Transverse colon (tissue), 4 donors: ENCODE measurements around the gene ACTR1A. TPM values are rescaled to one million over a fixed set of nuclear protein-coding genes. Genes with fewer than 3 reads are reported as not detected.

Experiments
- DNase-seq: peaks from one replicate; pipeline ENCODE4 v3.0.0-alpha.2; 2019
- H3K27ac ChIP-seq, 4 donors: fragments of 200-600 bp; sonication (generic); 2 replicates each; pipeline ENCODE4 v1.5.1; 2016 to 2018; ENCODE audit warnings: inconsistent platforms in 4 of 4
- H3K27me3 ChIP-seq: fragments of 200-600 bp; sonication (generic); 2 replicates; pipeline ENCODE4 v1.5.1; 2017; ENCODE audit warnings: inconsistent platforms
- H3K36me3 ChIP-seq, 4 donors: fragments of 200-600 bp; sonication (generic); 2 replicates each; pipeline ENCODE4 v1.5.1; 2017 to 2019; ENCODE audit warnings: inconsistent platforms in 4 of 4
- H3K4me1 ChIP-seq, 4 donors: fragments of 200-600 bp; sonication (generic); 2 replicates each; pipeline ENCODE4 v1.5.1; 2017 to 2020; ENCODE audit warnings: inconsistent platforms in 4 of 4
- H3K4me3 ChIP-seq, 4 donors: fragments of 200-600 bp; sonication (generic); 1 replicate in 1 of 4; 2 replicates in 3 of 4; pipeline versions ENCODE4 v1.5.1 to v1.6.1; 2017 to 2019; ENCODE audit warnings: inconsistent platforms in 4 of 4
- H3K9me3 ChIP-seq, 2 donors: fragments of 200-600 bp; sonication (generic); 2 replicates each; pipeline ENCODE4 v1.5.1; 2017 to 2019; ENCODE audit warnings: inconsistent platforms in 2 of 2
- EP300 ChIP-seq: sonication (generic); formaldehyde crosslinking; IDR thresholded peaks from one replicate; pipeline ENCODE4 v1.6.1; 2017; ENCODE audit warnings: antibody characterized with exemption, low read depth
- POLR2A ChIP-seq: fragments of 450-650 bp; IDR thresholded peaks from one replicate; pipeline ENCODE4 v1.6.1; 2016; ENCODE audit warnings: antibody characterized with exemption, mild to moderate bottlenecking, moderate library complexity
- POLR2AphosphoS5 ChIP-seq, 3 donors: sonication (generic); formaldehyde crosslinking; IDR thresholded peaks; one replicate each; pipeline ENCODE4 v1.6.1; 2016; ENCODE audit warnings: antibody characterized with exemption in 3 of 3
- WGBS, 2 donors: methylation state at CpG; one replicate each; pipeline ENCODE4 v1.1.5; 2018; ENCODE audit warnings: low coverage in 1 of 2; 5-methylcytosine and 5-hydroxymethylcytosine counted together
- in situ Hi-C, 4 donors: fragments of 200-750 bp; cut with MboI; loops; one replicate each; pipeline versions ENCODE4 v1.15.0 to v1.15.1; 2017; ENCODE audit warnings: low sequenced_read_pairs in 3 of 4, low pct_ligation_motif_present in 1 of 4, low pct_unique_long_range_greater_than_20kb in 1 of 4
- intact Hi-C: fragments of 100-400 bp; cut with DNase I; formaldehyde crosslinking; loops from one replicate; pipeline ENCODE4 v1.15.1; 2023; ENCODE audit warnings: low total_unique reads
- total RNA-seq, 4 donors: library from RNA; depleted of rRNA; stranded (reverse); fragments of >200 nt; gene quantifications; one replicate each; pipeline ENCODE4 v1.1.0, GENCODE V29; 2016
- TF ChIP-seq, protein P1 (sequence below), 5 experiments: fragments of 200-600 bp in 3 of 5; fragments of 450-650 bp in 2 of 5; sonication (generic) in 3 of 5; IDR thresholded peaks; 1 replicate in 2 of 5; 2 replicates in 3 of 5; pipeline ENCODE4 v1.5.1; 2016 to 2017; ENCODE audit warnings: antibody characterized with exemption in 5 of 5, inconsistent platforms in 3 of 5, mild to moderate bottlenecking in 2 of 5, moderate library complexity in 1 of 5

The ACTR1A gene
- total RNA-seq = 10 to 100 TPM; 49.7 to 90.8 (median 79.4) TPM

DNA sequence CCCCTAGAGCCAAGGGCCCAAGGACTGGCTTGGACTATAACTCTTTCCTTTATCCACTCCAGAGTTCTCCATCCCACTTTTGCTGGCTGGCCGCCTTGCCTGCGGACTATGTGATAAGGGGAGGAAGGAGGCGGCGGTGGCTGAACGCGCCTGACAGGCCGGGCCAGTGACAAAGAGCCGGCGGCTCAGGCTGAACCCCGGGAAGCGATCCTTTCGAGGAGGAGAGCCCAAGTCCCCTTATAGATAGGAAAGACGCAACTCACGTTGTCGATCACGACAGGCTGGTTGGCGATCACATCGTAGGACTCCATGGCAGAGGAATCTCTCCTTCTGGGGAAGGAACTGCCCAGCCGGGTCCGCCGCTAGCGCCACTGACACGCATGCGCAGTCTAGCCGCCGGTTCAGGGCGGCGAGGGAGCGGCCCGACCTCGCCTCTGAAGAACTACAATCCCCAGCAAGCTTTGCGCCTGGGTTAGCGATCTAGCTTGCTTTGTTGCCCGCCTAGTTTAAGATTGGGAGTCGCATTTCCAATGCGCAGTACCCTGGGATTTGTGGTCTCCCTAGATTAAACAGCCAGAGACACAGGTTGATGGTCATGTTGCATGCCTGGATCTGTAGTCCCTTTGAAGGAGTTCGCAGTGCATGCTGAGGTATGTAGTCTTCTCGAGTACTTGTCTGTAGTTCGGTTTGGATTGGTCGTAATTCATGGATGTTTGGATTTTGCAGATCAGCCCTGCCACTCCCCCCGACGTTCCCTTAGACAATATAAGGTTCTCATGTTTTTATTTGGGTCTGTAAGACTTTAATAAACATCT is at the start of gene ACTR1A:
TSS of gene ACTR1A (minus strand) at position 376 of the 815 bp plus-strand sequence. CDS start at position 311, 65 bp downstream.
- in situ Hi-C loops (no loop called here), intact Hi-C loops (loop anchor here (2.0 kb wide), 1 partner anchor 220 kb away; no protein-coding TSS in a partner anchor)
- peak within 1 kb of the TSS; percentile 73 to 100 (median 92) for H3K4me3 ChIP-seq
- peak within 1 kb of the TSS; percentile 93 to 99 (median 95) for H3K27ac ChIP-seq
- H3K27me3 ChIP-seq = no peaks in the 10 kb centered on the region
- WGBS, 2 donors = 0 to 1% methylated on average over 7 to 42 of the region's 42 CpGs
- H3K9me3 ChIP-seq = no peaks in the 10 kb centered on the region
- no peaks in the 10 kb centered on the region for H3K36me3 ChIP-seq
- DNase-seq = peak; percentile 97
- peaks cover 10 to 62% (median 39%) of the 10 kb centered on the region in 4 donors for H3K4me1 ChIP-seq
- TF ChIP-seq POLR2AphosphoS5 (IDR thresholded peaks at IDR 0.05) (peak; percentile 84 to 95 (median 90)), POLR2A (peak; percentile 76), EP300 (no peak)
- TF ChIP-seq, protein P1, sequence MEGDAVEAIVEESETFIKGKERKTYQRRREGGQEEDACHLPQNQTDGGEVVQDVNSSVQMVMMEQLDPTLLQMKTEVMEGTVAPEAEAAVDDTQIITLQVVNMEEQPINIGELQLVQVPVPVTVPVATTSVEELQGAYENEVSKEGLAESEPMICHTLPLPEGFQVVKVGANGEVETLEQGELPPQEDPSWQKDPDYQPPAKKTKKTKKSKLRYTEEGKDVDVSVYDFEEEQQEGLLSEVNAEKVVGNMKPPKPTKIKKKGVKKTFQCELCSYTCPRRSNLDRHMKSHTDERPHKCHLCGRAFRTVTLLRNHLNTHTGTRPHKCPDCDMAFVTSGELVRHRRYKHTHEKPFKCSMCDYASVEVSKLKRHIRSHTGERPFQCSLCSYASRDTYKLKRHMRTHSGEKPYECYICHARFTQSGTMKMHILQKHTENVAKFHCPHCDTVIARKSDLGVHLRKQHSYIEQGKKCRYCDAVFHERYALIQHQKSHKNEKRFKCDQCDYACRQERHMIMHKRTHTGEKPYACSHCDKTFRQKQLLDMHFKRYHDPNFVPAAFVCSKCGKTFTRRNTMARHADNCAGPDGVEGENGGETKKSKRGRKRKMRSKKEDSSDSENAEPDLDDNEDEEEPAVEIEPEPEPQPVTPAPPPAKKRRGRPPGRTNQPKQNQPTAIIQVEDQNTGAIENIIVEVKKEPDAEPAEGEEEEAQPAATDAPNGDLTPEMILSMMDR (IDR thresholded peaks at IDR 0.05) = no peak

DNA sequence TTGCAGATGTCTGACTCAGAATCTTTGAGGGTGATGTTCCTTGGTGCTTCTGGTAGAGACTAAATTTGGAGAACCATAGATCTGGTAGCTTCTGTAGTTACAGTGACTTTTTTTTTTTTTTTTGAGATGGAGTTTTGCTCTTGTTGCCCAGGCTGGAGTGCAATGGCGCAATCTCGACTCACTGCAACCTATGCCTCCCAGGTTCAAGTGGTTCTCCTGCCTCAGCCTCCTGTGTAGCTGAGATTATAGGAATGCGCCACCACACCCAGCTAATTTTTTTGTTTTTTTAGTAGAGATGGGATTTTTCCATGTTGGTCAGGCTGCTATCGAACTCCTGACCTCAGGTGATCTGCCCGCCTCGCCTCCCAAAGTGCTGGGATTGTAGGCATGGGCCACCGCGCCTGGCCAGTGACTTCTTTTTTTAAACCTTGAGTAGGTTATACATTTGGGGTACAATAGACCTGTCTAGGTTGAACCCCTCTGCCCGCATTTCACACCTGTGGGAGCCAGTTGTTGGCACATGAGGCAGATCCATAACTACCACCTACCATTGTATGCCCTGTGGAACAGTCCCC is 48.2 kb upstream of the ACTR1A start:
- WGBS, 2 donors = 98 to 100% methylated on average over 6 to 9 of the region's 9 CpGs
- DNase-seq = no peak
- Histone ChIP-seq H3K27me3 (no peaks in the 10 kb centered on the region), H3K27ac (no peak overlapping the region), H3K36me3 (no peaks in the 10 kb centered on the region), H3K4me1 (peaks cover 0 to 7% (median 3%) of the 10 kb centered on the region in 4 donors), H3K9me3 (no peaks in the 10 kb centered on the region), H3K4me3 (no peak overlapping the region)
- in situ Hi-C loops (no loop called here), intact Hi-C loops (no loop called here)
- TF ChIP-seq POLR2A (no peak), EP300 (no peak), POLR2AphosphoS5 (IDR thresholded peaks at IDR 0.05) (no peak)
- TF ChIP-seq, protein P1 (IDR thresholded peaks at IDR 0.05) = no peak

- WGBS, 2 donors = 83 to 94% methylated on average over 1 of the region's 1 CpG
- Histone ChIP-seq H3K9me3 (no peaks in the 10 kb centered on the region), H3K4me1 (peaks cover 0 to 9% (median 3%) of the 10 kb centered on the region in 4 donors), H3K4me3 (no peak overlapping the region), H3K27ac (no peak overlapping the region), H3K27me3 (no peaks in the 10 kb centered on the region), H3K36me3 (no peaks in the 10 kb centered on the region)
- intact Hi-C loops = no loop called here
- TF ChIP-seq POLR2A (no peak), EP300 (no peak), POLR2AphosphoS5 (IDR thresholded peaks at IDR 0.05) (no peak)
- TF ChIP-seq, protein P1 (IDR thresholded peaks at IDR 0.05) = no peak
- no peak for DNase-seq
- in situ Hi-C loops = no loop called here
These were observed 47.0 kb upstream of the ACTR1A start for GRCh38 chr10:102549549-102549948.

- Histone ChIP-seq H3K27me3 (no peaks in the 10 kb centered on the region), H3K27ac (no peak overlapping the region), H3K36me3 (no peaks in the 10 kb centered on the region), H3K4me3 (no peak overlapping the region), H3K4me1 (peaks cover 0 to 9% (median 3%) of the 10 kb centered on the region in 4 donors), H3K9me3 (no peaks in the 10 kb centered on the region)
- in situ Hi-C loops (no loop called here), intact Hi-C loops (no loop called here)
- DNase-seq = no peak
- no peak for TF ChIP-seq POLR2A
- no peak for TF ChIP-seq POLR2AphosphoS5 (IDR thresholded peaks at IDR 0.05)
- TF ChIP-seq EP300 = no peak
- TF ChIP-seq, protein P1 (IDR thresholded peaks at IDR 0.05) = no peak
- 63 to 78% methylated on average over 2 to 12 of the region's 12 CpGs for WGBS, 2 donors
These were observed 44.3 kb upstream of the ACTR1A start for GRCh38 chr10:102546606-102547320.
